GM19463 (cell line): ENCODE results near the gene ZFR.
"Not testable (repeated sequence)": the region's sequence is repeated elsewhere in the genome, so short reads cannot be mapped to it uniquely, and the experiment has no call there.

ENCODE experiments used
- ATAC-seq: cut with Tn5 transposase; IDR thresholded peaks from one replicate; pipeline ENCODE4 v1.9.1; 2021; ENCODE audit warnings: mild to moderate bottlenecking, moderate library complexity; ENCODE audit not compliant: unreplicated experiment

ZFR gene

GRCh38 chr5:32452316-32452715, 7.8 kb upstream of the ZFR start:
- ATAC-seq: not testable (repeated sequence)

DNA sequence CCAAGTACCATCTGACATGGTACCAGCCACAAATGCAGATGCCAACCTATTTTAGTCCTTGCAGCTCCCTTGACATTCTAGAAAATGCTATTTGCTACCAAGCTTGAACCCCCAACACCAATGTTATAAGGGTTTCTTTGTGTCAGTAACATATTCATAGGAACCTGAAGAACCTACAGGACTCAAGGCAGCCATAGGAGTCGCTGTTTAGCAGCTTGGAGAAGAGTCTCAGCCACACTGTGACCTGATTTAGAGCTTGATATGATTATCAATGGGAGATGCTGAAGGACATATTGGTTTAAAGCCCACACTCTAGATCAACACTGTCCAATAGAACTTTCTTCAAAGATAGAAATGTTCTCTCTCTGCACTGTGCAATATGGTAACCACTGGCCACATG, 6.4 kb upstream of the ZFR start:
- no peak for ATAC-seq

- no peak for ATAC-seq
These were observed 4.7 kb upstream of the ZFR start for GRCh38 chr5:32449262-32449661.

DNA sequence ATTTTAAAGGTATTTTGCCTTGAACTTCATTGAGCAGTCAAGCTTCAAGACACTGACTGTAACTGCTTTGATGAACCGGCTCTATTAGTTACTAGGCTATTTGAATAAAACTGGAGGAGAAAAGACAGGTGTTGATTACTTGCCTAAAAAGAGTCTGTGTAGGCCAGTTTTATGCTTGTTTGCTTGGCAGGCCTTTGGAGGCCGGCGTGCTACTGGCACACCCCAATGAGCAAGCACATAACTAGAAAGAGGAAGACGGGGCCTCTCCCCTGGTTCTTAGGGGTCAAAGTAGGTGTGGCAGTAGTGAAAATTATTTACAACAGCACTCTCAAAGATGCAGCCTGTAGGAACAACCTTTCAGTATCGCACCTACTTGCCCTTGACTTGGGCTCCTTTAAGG, 2.1 kb upstream of the ZFR start:
- no peak for ATAC-seq

DNA sequence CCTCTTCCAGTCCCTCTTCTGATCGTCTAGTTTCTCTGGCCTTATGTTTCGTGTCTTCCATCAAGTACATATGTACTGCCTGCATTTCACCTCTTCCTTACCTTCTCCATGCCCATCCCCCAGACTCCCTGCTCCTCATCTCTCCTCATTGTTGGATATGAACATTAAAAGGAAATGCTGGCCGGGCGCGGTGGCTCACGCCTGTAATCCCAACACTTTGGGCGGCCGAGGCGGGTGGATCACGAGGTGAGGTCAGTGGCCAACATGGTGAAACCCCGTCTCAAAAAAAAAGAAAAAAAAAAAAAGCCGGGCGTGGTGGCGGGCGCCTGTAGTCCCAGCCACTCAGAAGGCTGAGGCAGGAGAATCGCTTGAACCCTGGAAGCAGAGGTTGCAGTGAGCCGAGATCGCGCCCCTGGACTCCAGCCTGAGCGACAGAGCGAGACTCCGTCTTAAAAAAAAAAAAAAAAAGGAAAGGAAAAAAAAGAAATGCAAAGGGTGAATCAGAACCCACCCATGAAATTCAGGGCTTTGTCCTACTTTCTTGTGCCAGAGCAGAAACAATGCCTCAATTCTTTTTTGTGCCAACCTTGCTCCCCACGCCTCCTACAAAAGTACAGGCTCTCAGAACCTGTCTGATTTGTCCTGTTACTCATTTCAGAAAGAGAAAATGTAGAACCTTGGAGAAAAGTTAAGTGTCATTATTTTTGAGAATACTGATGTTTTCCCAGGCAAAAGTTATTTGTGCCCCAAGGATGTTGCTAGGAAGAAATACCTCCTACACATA, 1.5 kb upstream of the ZFR start:
- no peak for ATAC-seq

DNA sequence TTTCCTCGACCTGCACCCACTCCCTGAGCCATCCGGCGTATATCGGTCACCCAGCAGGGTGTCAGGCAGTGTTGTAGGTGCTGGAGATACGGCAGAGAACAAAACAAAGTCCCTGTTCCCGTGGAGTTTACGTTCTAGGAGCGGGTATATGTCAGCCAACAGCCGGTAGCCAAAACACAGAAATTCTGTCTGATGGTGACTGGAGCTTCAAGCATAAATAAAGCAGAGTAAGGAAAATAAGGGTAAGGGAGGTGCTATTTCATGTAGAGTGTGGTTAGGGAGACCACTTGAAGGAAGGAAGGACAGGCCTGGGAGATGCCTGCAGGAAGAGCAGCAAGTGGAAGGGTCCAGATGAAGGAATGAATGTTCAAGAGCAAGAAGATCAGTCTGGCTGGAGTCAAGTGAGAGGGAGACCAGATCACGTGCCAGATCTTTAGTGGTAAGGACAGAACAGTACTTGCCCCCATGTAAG, 783 bp upstream of the ZFR start:
- no peak for ATAC-seq

DNA sequence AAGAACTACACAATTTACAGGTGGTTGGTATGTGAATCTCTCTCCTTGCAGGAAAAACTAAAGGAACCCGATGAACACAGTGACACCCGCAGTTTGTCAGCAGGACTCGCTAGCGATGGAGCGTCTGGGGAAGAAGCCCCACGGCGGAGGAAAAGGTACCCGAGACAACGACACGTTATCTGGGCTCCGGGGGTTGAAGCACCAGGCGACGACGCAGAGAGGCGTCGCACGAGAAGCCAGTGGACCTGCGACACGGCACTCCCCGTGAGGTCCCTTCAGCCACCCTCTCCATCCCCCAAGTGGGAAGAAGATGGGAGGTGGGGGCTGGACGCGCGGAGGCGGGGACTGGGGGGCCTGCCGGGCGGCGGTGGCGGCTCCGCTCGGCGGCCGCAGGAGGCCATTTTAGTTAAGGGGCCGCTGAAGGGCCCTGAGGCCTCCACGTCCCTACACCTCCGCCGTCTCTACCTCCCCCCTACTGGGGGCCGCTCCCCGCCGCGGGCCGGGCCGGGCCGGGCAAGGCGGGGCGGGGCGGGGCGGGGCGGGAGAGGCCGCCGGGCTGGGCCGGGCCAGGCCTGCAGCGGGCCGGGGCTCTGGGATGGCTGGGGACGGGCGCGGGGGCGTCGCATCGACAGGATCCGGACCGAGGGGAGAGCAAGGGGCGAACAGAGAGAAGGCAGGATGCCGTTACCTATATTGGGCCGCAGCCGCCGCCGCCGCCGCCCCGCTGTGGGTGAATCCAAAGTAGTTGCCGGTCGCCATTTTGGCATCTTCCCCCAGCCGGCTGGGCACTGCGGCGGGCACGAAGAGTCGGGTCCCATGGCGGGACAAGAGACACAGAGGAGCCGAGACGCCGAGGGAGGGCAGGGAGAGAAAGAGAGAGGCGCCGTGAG, 754 bp downstream of the ZFR start:
- peak; percentile 31 for ATAC-seq

DNA sequence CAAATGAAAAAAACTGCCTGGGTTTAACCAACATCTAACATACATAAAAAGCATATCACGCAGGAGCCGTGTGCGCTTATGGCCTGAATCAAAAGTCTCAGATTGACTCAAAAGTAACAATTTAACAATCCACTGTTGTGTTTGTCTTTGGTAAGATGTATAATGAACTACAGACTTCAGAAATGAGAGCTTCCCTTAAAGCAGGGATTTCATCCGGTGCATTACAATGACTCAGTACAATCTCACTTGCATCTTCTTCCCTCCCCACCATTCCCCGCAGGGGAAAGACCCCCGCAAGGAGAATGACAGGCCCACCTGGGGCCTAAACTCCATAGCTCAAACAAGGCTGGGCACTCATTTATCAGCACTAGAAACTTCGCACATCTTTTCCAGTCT, 1.4 kb downstream of the ZFR start:
- ATAC-seq: peak; percentile 35

- ATAC-seq: no peak
These were observed 5.4 kb downstream of the ZFR start for GRCh38 chr5:32439086-32439642.

DNA sequence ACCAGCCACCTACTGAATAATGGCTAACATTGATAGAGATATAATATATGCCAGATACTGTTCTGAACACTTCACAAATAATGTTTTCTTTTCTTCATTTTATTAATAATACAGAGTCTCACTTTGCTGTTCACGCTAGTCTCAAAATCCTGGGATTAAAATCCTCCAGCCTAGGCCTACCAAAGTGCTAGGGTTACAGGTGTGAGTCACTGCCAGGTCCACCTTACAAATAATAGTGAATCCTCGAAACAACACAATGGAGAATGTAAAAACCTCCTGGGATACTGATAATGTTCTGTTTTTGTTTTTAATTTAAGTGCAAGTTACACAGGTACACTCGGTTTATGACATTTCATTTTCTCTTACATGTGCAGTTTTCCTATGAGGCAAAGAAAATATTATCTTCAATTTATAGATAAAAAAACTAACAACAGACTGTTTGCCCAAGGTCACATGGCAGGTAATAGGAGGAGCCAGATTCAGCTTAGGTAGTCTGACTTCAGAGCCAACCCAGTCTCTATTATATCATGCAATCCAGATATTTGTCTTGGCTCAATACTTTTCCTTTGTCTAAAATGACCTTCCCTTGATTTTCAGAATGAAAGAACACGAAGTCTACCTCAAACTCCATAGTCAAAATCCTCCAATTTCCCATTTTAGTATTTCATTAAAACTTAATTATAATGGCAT, 7.8 kb downstream of the ZFR start:
- no peak for ATAC-seq

GRCh38 chr5:32435383-32435782, 9.2 kb downstream of the ZFR start:
- ATAC-seq: no peak

GRCh38 chr5:32434221-32434620, 10.3 kb downstream of the ZFR start:
- ATAC-seq: no peak

DNA sequence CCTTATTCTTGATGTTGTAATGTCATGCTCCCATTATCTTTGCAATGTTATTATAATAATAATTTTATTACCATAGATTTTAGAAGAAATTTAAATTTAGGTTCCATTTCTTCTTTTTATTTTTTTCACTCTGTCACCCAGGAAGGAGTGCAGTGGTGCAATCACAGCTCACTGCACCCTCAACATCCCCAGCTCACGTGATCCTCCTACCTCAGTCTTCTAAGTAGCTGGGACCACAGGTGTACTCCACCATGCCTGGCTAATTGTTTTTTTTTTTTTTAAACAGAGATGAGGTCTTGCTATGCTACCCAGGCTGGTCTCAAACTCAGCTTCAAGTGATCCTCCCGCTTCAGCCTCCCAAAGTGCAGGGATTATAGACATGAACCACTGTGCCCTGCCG, 11.9 kb downstream of the ZFR start:
- ATAC-seq: no peak

GRCh38 chr5:32430825-32431224, 13.7 kb downstream of the ZFR start:
- ATAC-seq: not testable (repeated sequence)

- ATAC-seq: no peak
These were observed 16.1 kb downstream of the ZFR start for GRCh38 chr5:32428426-32428825.

DNA sequence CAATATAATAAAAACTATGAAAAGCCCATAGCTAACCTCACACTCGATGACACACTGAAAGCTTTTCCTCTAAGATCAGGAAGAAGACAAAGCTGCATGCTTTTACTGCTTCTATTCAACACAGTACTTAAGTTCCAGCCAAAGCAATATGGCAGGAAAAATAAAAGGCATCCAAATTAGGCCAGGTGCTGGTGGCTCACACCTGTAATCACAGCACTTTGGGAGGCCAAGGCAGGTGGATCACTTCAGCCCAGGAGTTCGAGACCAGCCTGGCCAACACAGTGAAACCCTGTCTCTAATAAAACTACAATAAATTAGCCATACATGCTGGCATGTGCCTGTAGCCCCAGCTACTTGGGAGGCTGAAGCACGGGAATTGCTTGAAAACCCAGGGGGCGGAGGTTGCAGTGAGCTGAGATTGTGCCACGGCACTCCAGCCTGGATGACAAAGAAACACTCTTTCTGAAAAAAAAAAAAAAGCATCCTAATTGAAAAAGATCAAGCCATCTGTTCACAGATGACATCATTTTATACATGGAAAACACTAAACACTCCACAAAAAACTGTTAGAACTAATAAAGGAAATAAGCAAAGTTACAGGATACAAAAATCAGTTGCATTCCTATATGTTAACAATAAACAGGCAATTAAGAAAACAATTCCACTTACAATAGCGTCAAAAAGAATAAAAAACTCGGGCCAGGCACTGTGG, 17.9 kb downstream of the ZFR start:
- no peak for ATAC-seq

- no peak for ATAC-seq
These were observed 21.8 kb downstream of the ZFR start for GRCh38 chr5:32422697-32423096.

GRCh38 chr5:32421075-32421474, 23.5 kb downstream of the ZFR start:
- no peak for ATAC-seq

DNA sequence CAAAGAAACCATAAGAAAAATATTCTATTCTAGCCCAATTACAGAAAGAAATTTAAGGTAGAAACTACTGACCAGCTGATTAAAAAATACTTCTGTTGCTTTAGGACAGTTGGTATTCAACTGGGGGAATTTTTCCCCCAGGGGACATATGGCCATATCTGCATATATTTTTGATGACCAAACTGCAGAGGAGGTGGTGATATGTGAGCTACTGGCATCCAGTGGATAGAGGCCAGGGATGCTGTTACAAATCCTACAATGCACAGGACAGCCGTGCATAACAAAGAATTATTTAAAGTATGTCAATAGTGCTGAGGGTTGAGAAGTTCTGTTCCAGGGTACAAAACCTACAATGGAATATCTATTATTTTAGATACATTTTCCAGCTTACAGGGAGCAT, 24.0 kb downstream of the ZFR start:
- no peak for ATAC-seq

DNA sequence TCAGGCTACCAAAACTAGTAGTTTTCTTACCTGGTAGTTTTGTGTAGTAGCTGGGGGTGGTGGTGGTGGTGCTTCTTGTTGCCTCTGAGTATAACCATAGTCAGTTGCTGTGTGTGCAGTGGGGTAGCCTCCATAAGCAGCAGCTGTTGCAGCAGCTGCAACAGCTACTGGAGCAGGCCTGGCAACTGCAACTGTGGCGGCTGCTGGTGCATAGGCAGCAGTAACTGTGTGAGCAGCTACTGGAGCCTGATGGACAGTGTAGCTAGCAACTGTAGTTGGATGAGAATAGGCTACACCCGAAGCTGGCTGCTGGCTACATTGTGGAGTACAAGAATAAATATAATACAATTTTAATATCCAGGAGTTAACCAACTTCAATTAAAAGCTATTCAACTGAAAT, 24.7 kb downstream of the ZFR start:
- ATAC-seq: no peak
